Progenitor cell of endocrine pancreas (in vitro differentiated cells): ENCODE results near the gene POP7. TPM values are rescaled to one million over a fixed set of nuclear protein-coding genes. Genes with fewer than 3 reads are reported as not detected.

Experiments used
- DNase-seq: peaks from one replicate; pipeline ENCODE4 v3.0.0; 2021; ENCODE audit warnings: low spot score; ENCODE audit not compliant: unreplicated experiment
- H3K27ac Mint-ChIP-seq: 2 replicates; pipeline ENCODE4 v1.8.0; 2021; ENCODE audit warnings: mild to moderate bottlenecking, moderate library complexity, mixed read lengths
- H3K27me3 Mint-ChIP-seq: 2 replicates; pipeline ENCODE4 v1.8.0; 2021; ENCODE audit warnings: mixed read lengths
- H3K36me3 Mint-ChIP-seq: 2 replicates; pipeline ENCODE4 v1.8.0; 2022; ENCODE audit warnings: mixed read lengths; ENCODE audit not compliant: insufficient read depth
- H3K4me1 Mint-ChIP-seq: 2 replicates; pipeline ENCODE4 v1.8.0; 2021; ENCODE audit warnings: low read depth, mixed read lengths
- H3K4me3 Mint-ChIP-seq: 2 replicates; pipeline ENCODE4 v1.8.0; 2021; ENCODE audit warnings: low read depth, mild to moderate bottlenecking, moderate library complexity, mixed read lengths
- H3K9me3 Mint-ChIP-seq: 2 replicates; pipeline ENCODE4 v1.8.0; 2021; ENCODE audit warnings: low read depth, mixed read lengths
- CTCF ChIP-seq: fragments of 200-600 bp; sonication (generic); IDR thresholded peaks from one replicate; pipeline ENCODE4 v1.5.0; 2021; ENCODE audit warnings: antibody characterized with exemption, mild to moderate bottlenecking; ENCODE audit not compliant: unreplicated experiment
- total RNA-seq: library from RNA; stranded (reverse); gene quantifications from 2 replicates; pipeline ENCODE4 v1.2.1, GENCODE V29; 2021

Gene POP7
- total RNA-seq, 1 donor from 2014 or later = 33.7 TPM

GRCh38 chr7:100670074-100670473, 35.8 kb upstream of the POP7 start:
- Mint-ChIP-seq H3K4me1 (no peaks in the 10 kb centered on the region), H3K27me3 (peaks cover 42% of the 10 kb centered on the region), H3K4me3 (no peak overlapping the region), H3K9me3 (peaks cover 2% of the 10 kb centered on the region), H3K36me3 (no peaks in the 10 kb centered on the region), H3K27ac (no peak overlapping the region)
- no peak for DNase-seq
- no peak for TF ChIP-seq CTCF

DNA sequence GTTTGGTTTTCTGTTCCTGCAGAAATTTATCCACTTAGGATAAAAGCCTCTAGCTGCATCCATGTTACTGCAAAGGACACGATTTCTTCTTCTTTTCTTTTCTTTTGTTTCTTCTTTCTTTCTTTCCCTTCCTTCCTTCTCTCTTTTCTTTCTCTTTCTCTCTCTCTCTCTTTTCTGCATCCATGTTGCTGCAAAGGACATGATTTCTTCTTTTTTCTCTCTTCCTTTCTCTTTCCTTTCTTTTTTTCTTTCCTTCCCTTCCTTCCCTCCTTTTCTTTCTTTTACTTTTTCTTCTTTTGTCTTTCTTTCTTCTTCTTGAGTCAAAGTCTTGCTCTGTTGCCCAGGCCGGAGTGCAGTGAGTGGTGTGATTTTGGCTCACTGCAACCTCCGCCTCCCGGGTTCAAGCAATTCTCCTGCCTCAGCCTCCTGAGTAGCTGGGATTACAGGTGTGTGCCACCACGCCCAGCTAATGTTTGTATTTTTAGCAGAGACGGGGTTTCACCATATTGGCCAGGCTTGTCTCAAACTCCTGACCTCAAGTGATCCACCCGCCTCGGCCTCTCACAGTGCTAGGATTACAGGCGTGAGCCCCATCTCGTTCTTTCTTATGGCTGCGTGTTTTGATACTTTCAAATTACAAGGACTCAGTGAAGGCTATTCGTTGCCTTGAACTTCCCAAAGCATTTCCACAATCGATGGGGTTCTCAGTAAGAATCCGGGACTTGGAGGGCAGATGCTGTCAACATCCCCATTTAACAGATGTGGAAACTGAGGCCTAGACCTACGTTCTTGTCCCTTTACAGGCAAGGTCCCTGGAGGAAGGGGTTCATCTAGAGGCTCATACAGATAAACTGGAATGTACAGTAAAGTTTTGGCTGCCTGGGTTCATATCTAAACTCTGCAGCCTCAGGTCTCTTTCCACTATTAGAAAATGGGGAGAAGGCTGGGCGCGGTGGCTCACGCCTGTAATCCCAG, 34.3 kb upstream of the POP7 start:
- DNase-seq = no peak
- peaks cover 2% of the 10 kb centered on the region for H3K9me3 Mint-ChIP-seq
- no peak overlapping the region for H3K4me3 Mint-ChIP-seq
- TF ChIP-seq CTCF = no peak
- no peaks in the 10 kb centered on the region for H3K36me3 Mint-ChIP-seq
- H3K27ac Mint-ChIP-seq = no peak overlapping the region
- H3K27me3 Mint-ChIP-seq = peaks cover 31% of the 10 kb centered on the region
- peaks cover 2% of the 10 kb centered on the region for H3K4me1 Mint-ChIP-seq

DNA sequence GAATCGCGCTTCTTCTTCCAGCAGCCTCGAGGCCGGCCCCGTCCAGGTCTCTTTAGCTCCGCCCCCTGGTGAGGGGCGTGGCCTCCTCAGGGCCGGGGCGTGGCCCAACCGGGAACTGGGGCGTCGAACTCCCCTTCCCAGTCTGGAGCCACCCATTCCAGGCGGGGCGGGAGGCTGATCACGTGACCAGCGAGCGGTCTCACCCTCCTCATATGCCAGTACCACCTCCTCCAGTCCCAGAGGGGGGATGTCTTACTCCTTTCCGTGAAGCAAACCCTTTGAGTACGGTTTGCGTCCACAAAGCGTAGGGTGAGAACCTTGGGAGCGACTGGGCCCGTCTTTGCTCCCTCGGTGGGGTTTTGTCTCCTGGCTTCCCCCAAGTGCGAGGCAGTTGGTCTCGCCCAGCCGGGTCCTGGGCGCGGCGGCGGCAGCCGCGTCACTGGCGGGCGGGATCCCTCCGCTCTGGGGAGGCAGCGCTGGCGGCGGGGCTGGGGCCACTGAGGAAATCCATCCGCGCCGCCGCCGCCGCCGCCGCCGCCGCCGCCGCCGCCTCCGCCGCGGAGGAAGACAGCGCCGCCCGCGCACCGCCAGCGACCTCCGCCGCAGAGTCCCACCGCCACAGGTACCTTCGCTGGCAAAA, 32.5 kb upstream of the POP7 start, which contains the start of gene GNB2:
Gene GNB2, plus strand, starts transcription at position 439 of the 640 bp plus-strand sequence. CDS start 2,526 bp downstream, outside the sequence.
- no peak for TF ChIP-seq CTCF
- peak; percentile 99 for DNase-seq
- peak within 1 kb of the TSS; percentile 91 for H3K4me3 Mint-ChIP-seq
- H3K27me3 Mint-ChIP-seq = peaks cover 21% of the 10 kb centered on the region
- peak within 1 kb of the TSS; percentile 96 for H3K27ac Mint-ChIP-seq
- H3K36me3 Mint-ChIP-seq = peaks cover 4% of the 10 kb centered on the region
- H3K9me3 Mint-ChIP-seq = no peaks in the 10 kb centered on the region
- H3K4me1 Mint-ChIP-seq = peaks cover 2% of the 10 kb centered on the region

DNA sequence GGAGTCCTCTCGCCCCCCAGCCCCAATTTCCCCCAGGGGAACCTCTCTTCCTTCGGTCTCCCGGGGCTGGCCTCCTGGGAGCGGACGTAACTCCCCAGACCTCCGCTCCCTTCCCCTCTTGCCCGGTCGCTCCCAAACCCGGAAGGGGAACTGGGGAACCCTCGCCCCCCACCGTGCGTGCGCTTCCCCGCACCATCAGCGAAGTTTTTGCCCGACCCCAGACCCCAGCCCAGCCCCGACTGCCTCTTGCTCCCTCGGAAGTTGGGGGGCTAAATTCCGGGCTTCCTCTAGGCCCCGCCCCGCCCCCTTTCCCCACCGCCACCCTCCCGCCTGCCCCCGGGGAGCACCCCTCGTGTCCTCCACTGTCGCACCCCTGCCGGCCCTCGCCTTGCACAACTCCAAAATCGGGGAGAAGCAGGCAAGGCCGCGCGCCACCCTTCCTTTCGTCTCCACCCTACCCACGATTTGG, 31.9 kb upstream of the POP7 start:
- Mint-ChIP-seq H3K9me3 (no peaks in the 10 kb centered on the region), H3K27me3 (peaks cover 21% of the 10 kb centered on the region), H3K36me3 (peaks cover 6% of the 10 kb centered on the region), H3K4me3 (peak overlapping the region; percentile 91), H3K27ac (peak overlapping the region; percentile 91), H3K4me1 (peaks cover 2% of the 10 kb centered on the region)
- TF ChIP-seq CTCF = no peak
- no peak for DNase-seq

DNA sequence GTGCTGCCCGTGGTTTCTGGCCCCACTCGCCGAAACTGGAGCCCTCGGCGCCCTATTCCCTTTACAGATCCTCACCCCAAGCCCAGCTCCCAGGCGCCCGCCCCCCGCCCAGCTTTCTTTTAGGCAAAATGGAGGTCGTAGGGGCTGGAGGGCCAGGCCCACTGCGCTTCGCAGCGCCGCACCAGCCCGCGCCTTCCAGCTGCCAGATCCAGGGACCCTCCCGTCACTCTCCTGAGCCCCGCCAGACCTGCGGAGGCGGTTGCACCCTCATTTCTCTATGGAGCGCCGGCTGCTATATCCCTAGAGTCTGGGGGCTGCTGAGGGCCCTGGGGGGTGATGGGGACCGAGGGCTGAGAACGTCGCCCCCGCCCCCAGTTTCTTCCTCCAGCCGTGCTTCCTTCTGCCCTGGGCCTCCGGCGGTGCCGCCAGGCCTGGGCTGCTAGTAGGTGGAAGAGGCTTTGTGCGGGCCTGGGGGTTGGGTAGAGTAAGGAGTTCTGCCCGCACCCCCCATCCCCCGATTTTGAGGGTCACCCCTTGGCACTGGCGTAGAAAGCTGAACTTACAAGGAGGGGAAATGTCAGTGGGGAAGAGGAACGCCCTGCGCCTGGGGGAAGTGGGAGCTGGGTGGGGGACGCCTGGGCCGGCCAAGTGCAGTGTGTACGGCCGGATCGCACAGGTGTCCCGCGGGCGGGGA, 31.4 kb upstream of the POP7 start:
- Mint-ChIP-seq H3K4me3 (peak overlapping the region; percentile 91), H3K4me1 (peaks cover 2% of the 10 kb centered on the region), H3K27ac (peak overlapping the region; percentile 91), H3K27me3 (peaks cover 18% of the 10 kb centered on the region), H3K36me3 (peaks cover 6% of the 10 kb centered on the region), H3K9me3 (no peaks in the 10 kb centered on the region)
- no peak for TF ChIP-seq CTCF
- no peak for DNase-seq
